Esophagus (tissue), 2 donors: ENCODE measurements around the gene TSPAN7. TPM values are rescaled to one million over a fixed set of nuclear protein-coding genes. Genes with fewer than 3 reads are reported as not detected.

ENCODE experiments used
- H3K27ac ChIP-seq, 2 donors: one replicate each; pipeline ENCODE4 v1.5.1; 2013; ENCODE audit warnings: low read depth in 2 of 2, mild to moderate bottlenecking in 2 of 2, inconsistent platforms in 1 of 2, low read length in 1 of 2, moderate library complexity in 1 of 2
- H3K27me3 ChIP-seq, 2 donors: one replicate each; pipeline ENCODE4 v1.6.1; 2013; ENCODE audit warnings: low read length in 2 of 2, control low read depth in 1 of 2, mild to moderate bottlenecking in 1 of 2; ENCODE audit not compliant: insufficient read depth in 2 of 2, control insufficient read depth in 1 of 2
- H3K36me3 ChIP-seq, 2 donors: one replicate each; pipeline ENCODE4 v1.6.1; 2013; ENCODE audit warnings: low read length in 1 of 2; ENCODE audit not compliant: control insufficient read depth in 2 of 2, insufficient read depth in 2 of 2
- H3K4me1 ChIP-seq, 2 donors: one replicate each; pipeline ENCODE4 v1.6.1; 2013; ENCODE audit warnings: low read length in 1 of 2; ENCODE audit not compliant: control insufficient read depth in 2 of 2, insufficient read depth in 2 of 2
- H3K4me3 ChIP-seq, 2 donors: one replicate each; pipeline ENCODE4 v1.5.1; 2013; ENCODE audit warnings: low read length in 2 of 2, mild to moderate bottlenecking in 2 of 2, low read depth in 1 of 2, moderate library complexity in 1 of 2
- H3K9me3 ChIP-seq, 2 donors: one replicate each; pipeline ENCODE4 v1.6.1; 2013; ENCODE audit warnings: mild to moderate bottlenecking in 2 of 2, low read depth in 1 of 2, low read length in 1 of 2, moderate library complexity in 1 of 2; ENCODE audit not compliant: control insufficient read depth in 2 of 2, insufficient read depth in 1 of 2
- WGBS, 2 donors: extraction: QIAGEN DNeasy Blood & Tissue Kit; methylation state at CpG; one replicate each; pipeline ENCODE4 v1.1.7; 2013; 5-methylcytosine and 5-hydroxymethylcytosine counted together
- polyA plus RNA-seq, 2 donors: library from polyadenylated mRNA; stranded (reverse); fragments of 200-250 nt; gene quantifications; one replicate each; pipeline ENCODE4 v1.2.3, GENCODE V29; 2013
- donor health status: healthy with polysubstance abuse.
- donor health status: Bipolar disorder and iron deficiency.

Gene TSPAN7, protein sequence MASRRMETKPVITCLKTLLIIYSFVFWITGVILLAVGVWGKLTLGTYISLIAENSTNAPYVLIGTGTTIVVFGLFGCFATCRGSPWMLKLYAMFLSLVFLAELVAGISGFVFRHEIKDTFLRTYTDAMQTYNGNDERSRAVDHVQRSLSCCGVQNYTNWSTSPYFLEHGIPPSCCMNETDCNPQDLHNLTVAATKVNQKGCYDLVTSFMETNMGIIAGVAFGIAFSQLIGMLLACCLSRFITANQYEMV
- polyA plus RNA-seq, result 10 to 100 TPM in 1 of 2 donors, 1 to 10 TPM in 1; 6.1 to 16.8 TPM

DNA sequence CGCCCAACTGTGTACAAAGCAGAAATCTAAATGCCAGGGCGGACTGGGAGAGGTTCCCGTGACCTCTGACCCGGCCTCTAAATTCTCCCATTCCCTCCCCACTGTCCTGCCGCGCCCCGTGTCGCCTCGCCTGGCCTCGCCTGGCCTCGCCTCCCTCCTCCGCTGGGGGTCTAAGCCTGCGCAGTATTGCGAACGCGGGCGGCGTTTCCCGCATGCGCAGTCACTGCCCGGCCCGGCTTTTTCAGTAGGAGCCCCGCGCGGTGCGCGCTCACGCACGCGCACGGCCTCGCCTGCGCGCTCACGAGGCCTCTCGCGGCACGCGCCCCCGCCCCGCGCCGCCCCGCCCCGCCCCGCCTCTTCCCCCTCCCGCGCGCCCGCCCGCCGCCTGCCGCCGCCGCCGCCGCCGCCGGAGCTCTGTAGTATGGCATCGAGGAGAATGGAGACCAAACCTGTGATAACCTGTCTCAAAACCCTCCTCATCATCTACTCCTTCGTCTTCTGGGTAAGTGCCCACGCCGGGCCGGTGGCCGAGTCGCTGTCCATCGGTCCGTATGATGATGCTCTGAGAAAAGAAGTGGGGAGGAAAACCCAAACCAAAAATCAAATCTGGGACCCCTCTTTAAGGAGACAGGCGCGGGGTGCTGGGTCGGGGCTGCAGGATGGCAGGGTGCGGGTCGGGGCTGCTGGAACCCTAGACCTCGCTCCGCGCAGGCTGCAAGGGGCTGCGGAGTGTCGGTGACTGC is at the start of gene TSPAN7:
TSS of gene TSPAN7 (plus strand) at position 417 of the 743 bp plus-strand sequence. CDS start at position 422, 5 bp downstream.
- 1 to 36% methylated on average over 66 to 70 of the region's 78 CpGs for WGBS, 2 donors

GRCh38 chrX:38513112-38513742 is 48.1 kb upstream of the TSPAN7 start:
- Histone ChIP-seq H3K27ac (no peak overlapping the region), H3K4me1 (no peaks in the 10 kb centered on the region), H3K36me3 (no peaks in the 10 kb centered on the region), H3K4me3 (no peak overlapping the region), H3K9me3 (no peaks in the 10 kb centered on the region), H3K27me3 (no peaks in the 10 kb centered on the region)
- WGBS, 2 donors, result 60 to 65% methylated on average over 5 of the region's 5 CpGs

More for the DNA sequence above, at the start of gene TSPAN7:
- peak within 1 kb of the TSS; percentile 48 to 50 for H3K4me3 ChIP-seq
- peak within 1 kb of the TSS in 1 of 2 donors; percentile 42 for H3K27ac ChIP-seq
- H3K27me3 ChIP-seq, result no peaks in the 10 kb centered on the region
- H3K9me3 ChIP-seq, result no peaks in the 10 kb centered on the region
- no peaks in the 10 kb centered on the region for H3K36me3 ChIP-seq
- H3K4me1 ChIP-seq, result no peaks in the 10 kb centered on the region

DNA sequence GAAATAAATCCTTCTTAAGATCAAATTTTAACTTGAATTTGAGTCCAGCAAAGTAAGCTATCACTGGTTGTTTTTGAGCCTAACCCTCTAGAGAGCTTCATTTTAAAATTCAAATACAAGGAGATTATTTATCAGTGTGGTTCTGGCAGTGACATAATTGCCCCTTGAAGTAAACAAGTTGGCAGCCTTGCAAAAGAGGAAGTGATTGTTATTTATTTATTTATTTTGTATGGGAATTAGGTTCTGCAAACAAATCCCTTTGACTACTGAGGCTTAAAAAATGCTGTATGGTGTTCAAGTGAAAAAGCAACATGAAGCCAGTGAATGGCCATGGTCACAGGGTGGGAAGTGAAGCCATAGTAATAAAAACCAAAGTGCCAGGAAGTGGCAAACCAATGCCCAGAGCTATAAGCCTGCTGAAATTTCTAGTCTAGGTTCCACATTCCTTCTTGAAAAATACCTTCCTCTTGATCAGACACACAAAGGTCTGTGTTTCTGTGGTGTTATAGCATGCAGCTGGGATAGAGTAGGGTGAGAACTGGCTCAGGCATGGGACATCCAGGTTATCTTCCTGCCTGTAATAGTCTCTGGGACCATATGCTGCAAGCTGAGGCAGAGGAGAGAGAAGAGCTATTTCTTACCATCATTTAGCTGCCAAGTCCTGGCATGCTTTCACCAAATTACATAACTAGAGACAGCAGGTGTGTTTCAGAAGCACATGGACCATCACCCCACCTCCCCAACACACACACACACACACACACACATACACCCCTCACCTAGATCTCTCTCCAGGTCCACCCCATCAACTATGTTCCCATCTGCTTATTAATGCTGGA is 47.1 kb upstream of the TSPAN7 start:
- no peak overlapping the region for H3K27ac ChIP-seq

GRCh38 chrX:38515291-38515690 is 46.1 kb upstream of the TSPAN7 start:
- Histone ChIP-seq H3K9me3 (no peaks in the 10 kb centered on the region), H3K4me3 (no peak overlapping the region), H3K27me3 (no peaks in the 10 kb centered on the region), H3K4me1 (no peaks in the 10 kb centered on the region), H3K36me3 (no peaks in the 10 kb centered on the region), H3K27ac (no peak overlapping the region)
- 91 to 95% methylated on average over 1 of the region's 1 CpG for WGBS, 2 donors

More for the DNA sequence above, 47.1 kb upstream of the TSPAN7 start:
- H3K9me3 ChIP-seq, result no peaks in the 10 kb centered on the region
- H3K4me3 ChIP-seq, result no peak overlapping the region
- no peaks in the 10 kb centered on the region for H3K36me3 ChIP-seq
- no peaks in the 10 kb centered on the region for H3K27me3 ChIP-seq
- no peaks in the 10 kb centered on the region for H3K4me1 ChIP-seq

- H3K4me3 ChIP-seq, result no peak overlapping the region
- 62 to 75% methylated on average over 2 of the region's 2 CpGs for WGBS, 2 donors
- no peaks in the 10 kb centered on the region for H3K36me3 ChIP-seq
- H3K27me3 ChIP-seq, result no peaks in the 10 kb centered on the region
- H3K4me1 ChIP-seq, result no peaks in the 10 kb centered on the region
- no peaks in the 10 kb centered on the region for H3K9me3 ChIP-seq
- no peak overlapping the region for H3K27ac ChIP-seq
Measured at GRCh38 chrX:38516196-38516774, 45.1 kb upstream of the TSPAN7 start.

DNA sequence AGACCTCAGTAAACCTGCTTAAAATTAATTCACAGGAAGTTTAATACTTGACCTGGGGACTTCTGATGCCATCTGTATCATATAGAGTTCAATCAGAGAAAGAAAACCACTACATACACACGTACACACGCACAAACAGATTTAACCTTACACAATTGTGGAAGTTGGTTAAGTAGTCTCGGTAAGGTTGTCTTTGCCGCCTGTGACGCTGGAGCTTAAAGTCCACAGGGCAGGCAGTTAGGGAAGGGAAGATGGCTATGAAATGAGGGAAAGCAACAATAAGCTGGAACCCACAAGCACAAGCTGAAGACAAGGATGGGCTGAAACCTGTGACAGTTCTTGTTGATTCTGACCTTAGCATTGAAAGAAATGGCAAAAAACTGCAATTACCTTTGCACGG is 41.7 kb upstream of the TSPAN7 start:
- H3K36me3 ChIP-seq, result no peaks in the 10 kb centered on the region
- WGBS, 2 donors, result 77 to 91% methylated on average over 6 of the region's 6 CpGs
- no peaks in the 10 kb centered on the region for H3K9me3 ChIP-seq
- no peak overlapping the region for H3K27ac ChIP-seq
- H3K4me3 ChIP-seq, result no peak overlapping the region
- H3K27me3 ChIP-seq, result no peaks in the 10 kb centered on the region
- H3K4me1 ChIP-seq, result no peaks in the 10 kb centered on the region

GRCh38 chrX:38538134-38538533 is 23.2 kb upstream of the TSPAN7 start:
- 39 to 66% methylated on average over 2 of the region's 2 CpGs for WGBS, 2 donors
- H3K27ac ChIP-seq, result no peak overlapping the region
- peaks cover 0 to 3% of the 10 kb centered on the region in 2 donors for H3K27me3 ChIP-seq
- no peak overlapping the region for H3K4me3 ChIP-seq
- H3K36me3 ChIP-seq, result no peaks in the 10 kb centered on the region
- H3K4me1 ChIP-seq, result no peaks in the 10 kb centered on the region
- no peaks in the 10 kb centered on the region for H3K9me3 ChIP-seq

DNA sequence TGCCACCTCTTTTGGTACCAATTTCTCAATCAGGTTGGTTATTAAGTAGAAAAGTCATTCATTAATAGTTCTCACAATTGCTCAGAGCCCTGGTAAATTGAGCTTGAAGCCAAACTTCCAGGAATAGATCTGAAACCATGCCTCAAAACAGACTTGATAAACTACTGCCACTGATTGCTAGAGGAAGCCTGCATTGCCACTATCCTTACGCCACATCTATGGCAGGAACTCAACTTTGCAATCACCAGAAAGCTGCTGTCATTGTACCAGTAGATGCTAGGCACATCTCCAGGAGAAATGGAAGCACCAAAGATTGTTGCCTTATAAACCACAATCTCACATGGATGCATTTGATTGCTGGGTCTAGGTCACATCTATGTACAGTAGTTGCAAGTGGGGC is 21.6 kb upstream of the TSPAN7 start:
- Histone ChIP-seq H3K27me3 (peaks cover 0 to 3% of the 10 kb centered on the region in 2 donors), H3K27ac (no peak overlapping the region), H3K4me3 (no peak overlapping the region), H3K36me3 (no peaks in the 10 kb centered on the region), H3K9me3 (no peaks in the 10 kb centered on the region), H3K4me1 (no peaks in the 10 kb centered on the region)
- whole genome bisulfite sequencing, 2 donors, result 84 to 97% methylated on average over 1 of the region's 1 CpG

GRCh38 chrX:38548508-38548907 is 12.8 kb upstream of the TSPAN7 start:
- peaks cover 0 to 5% of the 10 kb centered on the region in 2 donors for H3K27me3 ChIP-seq
- H3K9me3 ChIP-seq, result no peaks in the 10 kb centered on the region
- H3K4me1 ChIP-seq, result no peaks in the 10 kb centered on the region
- 55 to 64% methylated on average over 3 of the region's 3 CpGs for WGBS, 2 donors
- no peaks in the 10 kb centered on the region for H3K36me3 ChIP-seq
- no peak overlapping the region for H3K27ac ChIP-seq
- H3K4me3 ChIP-seq, result no peak overlapping the region
